ENCODE results near the gene PPFIBP1.

DNA sequence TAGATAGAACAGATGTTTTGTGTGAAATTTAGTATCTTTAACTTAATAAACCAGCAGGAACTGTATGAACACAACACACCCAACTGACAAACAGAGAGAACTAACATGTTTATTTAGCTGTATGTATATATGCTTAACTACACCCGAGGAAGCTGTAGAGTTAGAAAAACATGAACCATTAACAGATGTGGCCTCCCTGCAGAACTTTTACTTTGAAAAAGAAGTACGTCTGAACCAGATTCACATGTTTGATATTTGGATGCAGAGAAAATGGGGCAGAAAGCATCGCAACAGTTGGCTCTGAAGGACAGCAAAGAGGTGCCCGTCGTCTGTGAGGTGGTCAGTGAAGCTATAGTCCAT, 172.3 kb downstream of the PPFIBP1 start, which contains the start of gene REP15:
- TF ChIP-seq, protein P1, sequence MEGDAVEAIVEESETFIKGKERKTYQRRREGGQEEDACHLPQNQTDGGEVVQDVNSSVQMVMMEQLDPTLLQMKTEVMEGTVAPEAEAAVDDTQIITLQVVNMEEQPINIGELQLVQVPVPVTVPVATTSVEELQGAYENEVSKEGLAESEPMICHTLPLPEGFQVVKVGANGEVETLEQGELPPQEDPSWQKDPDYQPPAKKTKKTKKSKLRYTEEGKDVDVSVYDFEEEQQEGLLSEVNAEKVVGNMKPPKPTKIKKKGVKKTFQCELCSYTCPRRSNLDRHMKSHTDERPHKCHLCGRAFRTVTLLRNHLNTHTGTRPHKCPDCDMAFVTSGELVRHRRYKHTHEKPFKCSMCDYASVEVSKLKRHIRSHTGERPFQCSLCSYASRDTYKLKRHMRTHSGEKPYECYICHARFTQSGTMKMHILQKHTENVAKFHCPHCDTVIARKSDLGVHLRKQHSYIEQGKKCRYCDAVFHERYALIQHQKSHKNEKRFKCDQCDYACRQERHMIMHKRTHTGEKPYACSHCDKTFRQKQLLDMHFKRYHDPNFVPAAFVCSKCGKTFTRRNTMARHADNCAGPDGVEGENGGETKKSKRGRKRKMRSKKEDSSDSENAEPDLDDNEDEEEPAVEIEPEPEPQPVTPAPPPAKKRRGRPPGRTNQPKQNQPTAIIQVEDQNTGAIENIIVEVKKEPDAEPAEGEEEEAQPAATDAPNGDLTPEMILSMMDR (IDR thresholded peaks at IDR 0.05) = no peak
- TF ChIP-seq POLR2A (IDR thresholded peaks at IDR 0.05) = no peak
